Upper lobe of left lung (tissue), 4 donors: ENCODE results near the gene LSR.

Experiments
- CTCF ChIP-seq, 6 experiments: fragments of 450-650 bp in 4 of 6; fragments of 200-600 bp in 2 of 6; sonication (generic) in 2 of 6; IDR thresholded peaks; one replicate each; pipeline ENCODE4 v1.5.1; 2016 to 2019; ENCODE audit warnings: antibody characterized with exemption in 6 of 6
- EP300 ChIP-seq, 4 donors: sonication (generic); formaldehyde crosslinking; IDR thresholded peaks; one replicate each; pipeline ENCODE4 v1.5.1; 2017; ENCODE audit warnings: antibody characterized with exemption in 4 of 4, control low read depth in 2 of 4
- POLR2A ChIP-seq, 4 donors: fragments of 450-650 bp; IDR thresholded peaks; one replicate each; pipeline ENCODE4 v1.5.1; 2016 to 2017; ENCODE audit warnings: antibody characterized with exemption in 4 of 4, mild to moderate bottlenecking in 2 of 4

DNA sequence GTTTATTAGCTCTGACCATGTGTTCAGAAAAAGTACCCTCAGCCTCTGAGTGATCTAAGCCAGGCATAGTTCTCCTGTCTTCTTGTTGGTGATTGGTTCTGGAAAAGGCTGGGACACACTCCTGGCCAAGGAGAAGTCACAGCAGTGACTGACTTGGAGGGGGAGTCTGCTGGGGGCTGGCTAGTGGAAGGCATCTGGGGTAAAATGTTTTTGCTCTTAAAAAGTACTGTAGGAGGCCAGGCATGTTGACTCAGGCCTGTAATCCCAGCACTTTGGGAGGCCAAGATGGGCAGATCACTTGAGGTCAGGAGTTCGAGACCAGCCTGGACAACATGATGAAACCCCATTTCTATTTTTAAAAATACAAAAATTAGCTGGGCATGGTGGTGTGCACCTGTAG is 41.9 kb upstream of the LSR start:
- TF ChIP-seq CTCF (IDR thresholded peaks at IDR 0.05) (no peak), EP300 (IDR thresholded peaks at IDR 0.05) (no peak), POLR2A (IDR thresholded peaks at IDR 0.05) (no peak)
